ENCODE results near the gene PTPRT.

GRCh38 chr20:42775037-42775436 lies 414.7 kb downstream of the PTPRT start:
- TF ChIP-seq EZH2 (IDR thresholded peaks at IDR 0.05) (no peak), POLR2AphosphoS5 (IDR thresholded peaks at IDR 0.05; ENCODE audit: borderline replicate concordance, low read depth, low read length) (no peak)
